ENCODE measurements around the gene SMAD6. TPM values are rescaled to one million over a fixed set of nuclear protein-coding genes. Genes with fewer than 3 reads are reported as not detected.

The SMAD6 gene
- total RNA-seq, 1 experiment from 2014 or later: 6.6 TPM

DNA sequence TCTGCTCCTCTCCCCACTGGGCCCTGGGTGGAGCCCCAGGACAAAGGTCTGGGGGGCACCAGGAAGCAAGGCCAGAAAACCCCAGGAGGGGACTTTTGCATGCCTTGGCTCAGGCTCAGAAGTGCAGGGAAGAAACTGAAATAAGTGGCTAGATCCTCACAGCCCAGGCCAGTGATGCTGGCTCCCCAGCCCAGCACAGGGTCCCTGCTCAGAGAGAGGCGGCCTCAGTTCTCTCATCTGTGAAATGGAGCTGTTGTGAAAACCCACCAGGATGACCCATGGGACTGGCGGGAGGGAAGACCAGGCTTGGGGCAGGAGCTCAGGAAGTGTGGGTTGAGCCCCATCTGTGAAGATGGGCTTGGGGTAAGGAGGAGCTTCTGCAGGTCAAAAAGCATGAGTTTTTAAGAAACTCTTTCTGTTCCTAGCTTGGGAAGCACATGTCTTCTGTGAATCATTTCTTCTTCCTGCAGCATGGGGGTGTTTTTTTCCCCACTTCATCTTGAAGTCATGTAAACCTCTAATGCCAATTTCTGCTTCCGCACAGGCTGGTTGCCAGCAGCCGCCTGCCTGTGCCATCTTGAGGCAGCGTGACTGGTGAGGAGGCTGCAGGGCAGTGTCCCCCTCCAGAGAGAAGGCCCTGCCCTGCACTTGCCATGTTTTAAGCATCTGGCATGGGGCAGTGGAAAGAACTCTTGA, 118.6 kb downstream of the SMAD6 start:
- BruUV-seq (replicated peaks): no TSS peak
- no peak for DNase-seq (ENCODE audit: low read depth, low spot score)
- Histone ChIP-seq H3K36me3 (ENCODE audit: control insufficient read depth in 1 of 2, insufficient read depth in 2 of 2, low read length in 2 of 2) (no peaks in the 10 kb centered on the region), H3K79me2 (ENCODE audit: insufficient read depth, low read length) (no peaks in the 10 kb centered on the region), H3K4me3 (replicated peaks in 1 of 2; ENCODE audit: low read depth in 1 of 2, low read length in 2 of 2) (no peak overlapping the region), H3K4me2 (ENCODE audit: low read length) (no peak overlapping the region), H2AFZ (ENCODE audit: low read depth, low read length, poor library complexity, severe bottlenecking) (no peak overlapping the region), H3K9ac (ENCODE audit: low read length) (no peak overlapping the region), H3K9me2 (ENCODE audit: insufficient read depth) (no peaks in the 10 kb centered on the region), H3K27me3 (ENCODE audit: insufficient read depth, low read length) (no peaks in the 10 kb centered on the region), H3K9me3 (ENCODE audit: control insufficient read depth in 1 of 2, insufficient read depth in 1 of 2, low read depth in 1 of 2, low read length in 2 of 2) (no peaks in the 10 kb centered on the region), H4K20me1 (ENCODE audit: insufficient read depth) (no peaks in the 10 kb centered on the region), H3K27ac (ENCODE audit: low read depth, low read length) (no peak overlapping the region), H3K4me1 (ENCODE audit: control insufficient read depth in 1 of 2, insufficient read depth in 2 of 2, low read length in 2 of 2) (peaks cover 3 to 12% of the 10 kb centered on the region in 2 experiments; a peak in 2 of 4 replicates)
- CTCF ChIA-PET: interaction anchor here (0.7 kb wide), 1 partner anchor 31 kb away, joined by 3 read pairs; no protein-coding TSS in a partner anchor
- no peak for TF ChIP-seq REST (IDR thresholded peaks at IDR 0.05; ENCODE audit: low read depth)
- TF ChIP-seq EZH2phosphoT487 (IDR thresholded peaks at IDR 0.05; ENCODE audit: borderline replicate concordance): no peak
- no peak for TF ChIP-seq ZFX (IDR thresholded peaks at IDR 0.05)
- no peak for TF ChIP-seq FOSL1 (IDR thresholded peaks at IDR 0.05; ENCODE audit: low read depth)
- TF ChIP-seq ZNF274 (IDR thresholded peaks at IDR 0.05; ENCODE audit: low read depth, low read length): no peak
- TF ChIP-seq JUND (IDR thresholded peaks at IDR 0.05): no peak
- TF ChIP-seq RAD21 (IDR thresholded peaks at IDR 0.05; ENCODE audit: low read depth): no peak
- TF ChIP-seq SP1 (IDR thresholded peaks at IDR 0.05; ENCODE audit: low read depth): no peak
- no peak for TF ChIP-seq TCF7L2 (IDR thresholded peaks at IDR 0.05; ENCODE audit: borderline replicate concordance, extremely low read depth, insufficient read depth, insufficient read length)
- no peak for TF ChIP-seq POLR2AphosphoS5 (IDR thresholded peaks at IDR 0.05; ENCODE audit: low read depth, low read length)
- TF ChIP-seq ATF3 (IDR thresholded peaks at IDR 0.05): no peak
- TF ChIP-seq EGR1 (IDR thresholded peaks at IDR 0.05; ENCODE audit: low read depth): no peak
- TF ChIP-seq, protein P1, sequence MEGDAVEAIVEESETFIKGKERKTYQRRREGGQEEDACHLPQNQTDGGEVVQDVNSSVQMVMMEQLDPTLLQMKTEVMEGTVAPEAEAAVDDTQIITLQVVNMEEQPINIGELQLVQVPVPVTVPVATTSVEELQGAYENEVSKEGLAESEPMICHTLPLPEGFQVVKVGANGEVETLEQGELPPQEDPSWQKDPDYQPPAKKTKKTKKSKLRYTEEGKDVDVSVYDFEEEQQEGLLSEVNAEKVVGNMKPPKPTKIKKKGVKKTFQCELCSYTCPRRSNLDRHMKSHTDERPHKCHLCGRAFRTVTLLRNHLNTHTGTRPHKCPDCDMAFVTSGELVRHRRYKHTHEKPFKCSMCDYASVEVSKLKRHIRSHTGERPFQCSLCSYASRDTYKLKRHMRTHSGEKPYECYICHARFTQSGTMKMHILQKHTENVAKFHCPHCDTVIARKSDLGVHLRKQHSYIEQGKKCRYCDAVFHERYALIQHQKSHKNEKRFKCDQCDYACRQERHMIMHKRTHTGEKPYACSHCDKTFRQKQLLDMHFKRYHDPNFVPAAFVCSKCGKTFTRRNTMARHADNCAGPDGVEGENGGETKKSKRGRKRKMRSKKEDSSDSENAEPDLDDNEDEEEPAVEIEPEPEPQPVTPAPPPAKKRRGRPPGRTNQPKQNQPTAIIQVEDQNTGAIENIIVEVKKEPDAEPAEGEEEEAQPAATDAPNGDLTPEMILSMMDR (IDR thresholded peaks at IDR 0.05 in 2 of 3, conservative IDR thresholded peaks at IDR 0.05 in 1 of 3; ENCODE audit: borderline replicate concordance in 1 of 3, insufficient read depth in 1 of 3, low read depth in 2 of 3, low read length in 2 of 3): no peak
- no peak for TF ChIP-seq YY1 (IDR thresholded peaks at IDR 0.05; ENCODE audit: extremely low read depth, insufficient replicate concordance, low read depth, low read length)
- no peak for TF ChIP-seq CBX3 (IDR thresholded peaks at IDR 0.05; ENCODE audit: low read depth)
- no peak for TF ChIP-seq ELF1 (IDR thresholded peaks at IDR 0.05; ENCODE audit: borderline replicate concordance, low read depth)
- no peak for TF ChIP-seq EZH2 (IDR thresholded peaks at IDR 0.05)
- TF ChIP-seq, protein P2, sequence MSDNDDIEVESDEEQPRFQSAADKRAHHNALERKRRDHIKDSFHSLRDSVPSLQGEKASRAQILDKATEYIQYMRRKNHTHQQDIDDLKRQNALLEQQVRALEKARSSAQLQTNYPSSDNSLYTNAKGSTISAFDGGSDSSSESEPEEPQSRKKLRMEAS (IDR thresholded peaks at IDR 0.05): no peak
- POLR2A ChIA-PET: no interaction called here
- RAD21 ChIA-PET (ENCODE audit: low non-redundant PET in 1 of 2, low total read pairs in 2 of 2, uncharacterized antibody in 2 of 2, unreplicated experiment in 2 of 2): no interaction called here
- ATAC-seq: no peak
- intact Hi-C loops (cut with micrococcal nuclease): no loop called here

Measured in HCT116 (cell line).